HUDEP-2 (cell line): ENCODE measurements around the gene BSN.
A peak's percentile ranks its signal among the peaks of the same experiment; 100 is the strongest.
"Not testable (repeated sequence)": the region's sequence is repeated elsewhere in the genome, so short reads cannot be mapped to it uniquely, and the experiment has no call there.

Source experiments
- DNase-seq, 76 experiments: peaks; one replicate each; lab custom pipeline; 2025; ENCODE audit not compliant: unreplicated experiment in 76 of 76; lab: John Stamatoyannopoulos, UW

BSN gene

DNA sequence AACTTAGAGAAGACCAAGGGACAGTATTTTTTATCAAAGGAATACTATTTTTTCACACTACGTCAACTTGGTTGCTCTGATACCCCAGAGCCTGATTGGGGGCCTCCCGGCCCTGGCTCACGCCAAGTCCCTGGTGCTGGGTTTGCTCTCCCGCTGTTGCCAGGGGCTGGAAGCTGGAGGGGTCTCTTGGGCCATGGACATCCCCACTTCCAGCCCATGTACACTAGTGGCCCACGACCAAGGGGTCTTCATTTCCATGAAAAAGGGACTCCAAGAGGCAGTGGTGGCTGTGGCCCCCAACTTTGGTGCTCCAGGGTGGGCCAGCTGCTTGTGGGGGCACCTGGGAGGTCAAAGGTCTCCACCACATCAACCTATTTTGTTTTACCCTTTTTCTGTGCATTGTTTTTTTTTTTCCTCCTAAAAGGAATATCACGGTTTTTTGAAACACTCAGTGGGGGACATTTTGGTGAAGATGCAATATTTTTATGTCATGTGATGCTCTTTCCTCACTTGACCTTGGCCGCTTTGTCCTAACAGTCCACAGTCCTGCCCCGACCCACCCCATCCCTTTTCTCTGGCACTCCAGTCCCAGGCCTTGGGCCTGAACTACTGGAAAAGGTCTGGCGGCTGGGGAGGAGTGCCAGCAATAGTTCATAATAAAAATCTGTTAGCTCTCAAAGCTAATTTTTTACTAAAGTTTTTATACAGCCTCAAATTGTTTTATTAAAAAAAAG, 20.3 kb upstream of the BSN start:
- DNase-seq: no peak

DNA sequence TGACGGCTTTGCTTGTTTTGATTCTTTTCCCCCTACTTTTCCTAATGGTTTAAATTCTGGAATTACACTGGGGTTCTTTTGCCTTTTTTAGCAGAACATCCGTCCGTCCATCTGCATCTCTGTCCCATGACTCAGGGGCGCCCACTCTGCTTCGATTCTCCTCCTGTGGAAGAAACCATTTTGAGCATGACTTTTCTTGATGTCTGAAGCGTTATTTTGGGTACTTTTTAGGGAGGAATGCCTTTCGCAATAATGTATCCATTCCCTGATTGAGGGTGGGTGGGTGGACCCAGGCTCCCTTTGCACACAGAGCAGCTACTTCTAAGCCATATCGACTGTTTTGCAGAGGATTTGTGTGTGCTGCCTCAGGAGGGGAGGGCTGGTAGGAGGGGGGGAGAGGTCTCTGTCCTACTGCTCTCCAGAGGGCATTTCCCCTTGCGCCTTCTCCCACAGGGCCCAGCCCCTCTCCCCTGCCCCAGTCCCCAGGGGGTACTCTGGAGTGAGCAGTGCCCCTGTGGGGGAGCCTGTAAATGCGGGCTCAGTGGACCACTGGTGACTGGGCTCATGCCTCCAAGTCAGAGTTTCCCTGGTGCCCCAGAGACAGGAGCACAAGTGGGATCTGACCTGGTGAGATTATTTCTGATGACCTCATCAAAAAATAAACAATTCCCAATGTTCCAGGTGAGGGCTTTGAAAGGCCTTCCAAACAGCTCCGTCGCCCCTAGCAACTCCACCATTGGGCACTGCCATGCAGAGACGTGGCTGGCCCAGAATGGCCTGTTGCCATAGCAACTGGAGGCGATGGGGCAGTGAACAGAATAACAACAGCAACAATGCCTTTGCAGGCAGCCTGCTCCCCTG, 19.5 kb upstream of the BSN start:
- DNase-seq: no peak

DNA sequence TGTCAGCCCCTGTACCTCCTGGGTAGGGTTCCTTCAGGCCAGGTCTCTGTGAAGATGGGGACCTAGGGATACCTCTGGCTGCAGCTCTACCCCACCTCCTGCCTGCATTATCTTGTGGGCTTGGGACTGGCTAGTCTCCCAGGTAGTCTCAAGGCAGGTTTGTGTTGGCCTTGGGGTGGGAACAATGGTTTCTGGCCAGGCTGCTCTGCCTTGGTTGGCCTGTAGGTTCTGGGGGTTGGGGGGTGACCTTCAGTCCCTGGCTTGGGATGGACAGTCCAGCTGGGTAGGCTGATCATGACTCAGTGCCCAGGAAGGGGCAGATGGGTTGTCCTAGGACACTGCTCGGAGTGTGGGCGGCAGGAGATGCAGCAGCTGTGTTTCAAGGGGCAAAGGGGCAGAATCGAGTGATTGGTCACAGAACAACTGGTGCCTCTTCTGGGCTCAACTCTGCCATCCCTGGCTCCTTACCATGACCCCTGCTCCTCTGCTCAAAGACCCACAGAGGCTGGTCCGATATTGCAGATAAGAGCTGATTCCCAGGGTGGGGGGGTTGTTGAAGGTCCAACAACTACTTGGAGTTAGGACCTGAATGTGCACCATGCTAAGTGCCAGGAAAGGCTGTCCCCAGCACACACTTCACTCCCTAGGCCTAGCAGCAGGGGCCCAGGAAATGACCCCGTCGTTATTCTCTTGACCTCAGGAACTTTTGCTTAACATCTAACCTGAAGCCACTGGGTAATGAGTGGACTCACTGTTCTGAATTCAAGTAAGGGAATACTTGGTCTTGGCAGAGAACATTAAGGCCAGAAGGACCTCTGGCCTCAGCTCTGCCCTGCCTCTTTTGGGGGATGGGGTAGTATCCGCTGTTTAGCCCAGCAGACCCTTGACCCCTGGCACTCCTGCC, 18.1 kb upstream of the BSN start:
- no peak for DNase-seq

DNA sequence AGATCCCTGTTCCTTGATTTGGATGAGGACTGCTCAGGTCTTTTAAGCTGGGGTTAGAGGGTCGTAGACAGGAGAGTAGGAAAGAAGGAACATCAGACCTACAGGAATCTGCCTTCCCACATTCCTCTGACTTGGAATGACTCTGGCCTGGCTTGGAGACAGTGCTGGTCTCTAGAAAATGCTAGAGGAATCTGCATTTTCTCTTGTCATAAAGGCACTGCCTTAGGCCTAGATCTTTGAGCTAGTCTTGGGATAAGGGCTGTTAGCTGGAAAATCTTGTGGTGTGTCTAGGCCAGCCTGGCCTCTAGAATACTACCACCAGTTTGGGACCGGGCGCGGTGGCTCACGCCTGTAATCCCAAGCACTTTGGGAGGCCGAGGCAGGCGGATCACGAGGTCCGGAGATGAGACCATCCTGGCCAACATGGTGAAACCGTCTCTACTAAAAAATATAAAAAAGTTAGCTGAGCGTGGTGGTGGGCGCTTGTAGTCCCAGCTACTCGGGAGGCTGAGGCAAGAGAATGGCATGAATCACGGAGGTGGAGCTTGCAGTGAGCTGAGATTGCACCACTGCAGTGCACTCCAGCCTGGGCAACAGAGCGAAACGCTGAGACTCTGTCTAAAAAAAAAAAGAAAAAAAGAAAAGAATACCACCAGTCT, 17.3 kb upstream of the BSN start:
- no peak for DNase-seq

DNA sequence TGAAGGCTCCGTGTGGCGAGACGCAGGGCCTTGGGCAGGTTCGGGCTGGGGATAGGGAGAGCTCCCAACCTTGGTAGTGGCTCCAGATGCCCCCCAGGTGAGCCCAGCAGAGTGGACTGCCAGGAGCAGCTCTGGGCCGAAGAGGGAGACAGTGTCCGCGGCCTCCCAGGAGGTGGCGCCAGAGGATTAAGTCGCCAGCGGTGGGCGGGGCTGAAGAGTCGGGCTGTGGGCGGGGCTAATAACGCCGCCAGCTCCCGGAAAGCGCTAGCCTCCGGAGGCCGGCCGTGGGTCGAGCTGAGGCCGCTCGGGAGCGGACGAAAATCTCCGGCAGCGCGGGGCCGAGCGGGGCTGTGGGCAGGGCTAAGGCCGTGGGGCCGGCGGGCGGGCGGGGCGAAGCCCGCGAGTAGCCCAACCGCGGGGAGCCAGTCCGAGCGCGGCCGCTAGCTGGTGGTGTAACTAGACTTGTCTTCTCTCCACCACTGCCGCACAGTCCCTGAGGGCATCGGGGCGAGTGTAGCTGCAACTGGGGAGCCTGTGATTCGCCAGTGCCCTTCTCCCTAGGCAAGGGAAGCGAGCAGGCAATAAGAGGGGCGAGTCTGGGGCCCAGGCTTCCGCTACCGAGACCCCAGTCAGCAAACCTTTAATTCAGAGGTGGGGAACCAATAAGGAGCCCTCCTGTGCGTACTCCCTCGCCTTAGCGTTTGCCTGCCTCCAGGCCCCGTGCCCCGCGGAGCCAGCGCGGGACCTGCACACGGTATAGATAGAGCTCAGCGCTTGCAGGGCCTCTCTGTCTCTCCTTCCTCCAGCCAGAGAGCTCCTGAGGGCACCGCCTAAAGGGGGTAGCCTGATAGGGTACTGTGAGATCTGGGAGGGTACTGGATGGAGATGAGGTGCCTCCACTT, 14.4 kb upstream of the BSN start:
- DNase-seq: peak in 75 of 76 experiments; percentile 29 to 94 (median 86)

DNA sequence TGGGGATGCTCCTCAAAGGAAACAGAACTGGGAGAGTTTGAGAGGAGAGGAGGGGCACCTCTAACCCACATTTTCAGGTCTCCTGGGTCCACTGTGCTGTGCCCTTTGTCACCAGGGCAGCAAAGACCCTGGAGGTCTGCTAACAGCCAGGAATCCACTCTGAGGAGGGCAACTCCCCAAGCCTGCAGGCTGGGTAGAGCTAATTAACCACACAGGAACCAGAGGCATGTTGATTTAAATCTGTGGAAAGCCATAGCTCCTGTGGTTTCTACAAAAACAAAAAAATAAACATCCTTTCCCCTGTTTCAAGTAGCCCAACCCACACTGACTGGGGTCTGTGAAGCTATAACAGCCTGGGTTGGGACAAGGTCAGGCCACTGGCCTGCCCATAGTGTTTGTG, 2.2 kb upstream of the BSN start:
- no peak for DNase-seq

DNA sequence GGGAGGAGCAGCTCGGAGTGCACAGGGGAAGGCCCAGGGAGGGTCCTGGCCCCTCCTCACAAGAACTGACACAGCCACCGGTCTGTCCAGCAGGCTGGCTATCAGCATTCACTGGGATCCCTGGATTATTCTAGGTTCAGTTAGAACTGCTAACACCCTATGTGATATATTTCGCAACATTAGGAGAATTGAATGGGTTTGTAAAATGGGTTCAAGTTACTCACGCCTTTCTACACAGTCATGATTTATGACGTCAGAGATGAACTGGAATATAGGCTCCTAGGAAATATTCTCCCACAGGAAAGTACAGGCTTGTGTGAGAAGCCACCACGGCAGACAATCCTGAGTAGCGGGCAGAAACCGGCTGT, 969 bp upstream of the BSN start:
- no peak for DNase-seq

DNA sequence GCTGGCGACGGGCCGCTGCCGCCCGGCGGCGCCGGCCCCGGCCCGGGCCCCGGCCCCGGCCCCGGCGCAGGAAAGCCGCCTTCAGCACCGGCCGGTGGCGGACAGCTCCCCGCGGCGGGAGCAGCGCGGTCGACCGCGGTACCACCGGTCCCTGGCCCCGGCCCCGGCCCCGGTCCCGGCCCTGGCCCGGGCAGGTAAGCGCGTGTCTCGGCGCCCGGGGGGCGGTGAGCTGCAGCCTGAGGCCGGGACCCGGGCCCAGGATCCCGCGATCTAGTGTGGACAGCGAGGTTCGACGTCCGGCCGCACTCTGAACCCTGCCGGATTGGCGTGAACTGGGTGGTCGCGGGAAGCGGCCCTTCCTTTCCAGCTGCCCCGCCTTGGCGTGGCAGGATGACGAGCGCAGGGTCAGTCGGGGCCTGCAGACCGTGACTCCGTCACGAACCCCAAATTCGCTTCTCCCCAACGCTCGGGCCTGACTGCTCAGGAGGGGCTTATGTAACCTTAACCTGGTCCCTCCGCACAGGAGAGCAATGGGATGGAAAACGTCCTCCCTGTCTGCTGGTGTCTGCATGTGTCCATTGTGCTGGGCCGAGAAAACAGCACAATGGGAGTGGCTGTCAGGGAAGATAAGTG, 472 bp downstream of the BSN start:
- peak in 32 of 76 experiments; percentile 17 to 61 (median 49) for DNase-seq

DNA sequence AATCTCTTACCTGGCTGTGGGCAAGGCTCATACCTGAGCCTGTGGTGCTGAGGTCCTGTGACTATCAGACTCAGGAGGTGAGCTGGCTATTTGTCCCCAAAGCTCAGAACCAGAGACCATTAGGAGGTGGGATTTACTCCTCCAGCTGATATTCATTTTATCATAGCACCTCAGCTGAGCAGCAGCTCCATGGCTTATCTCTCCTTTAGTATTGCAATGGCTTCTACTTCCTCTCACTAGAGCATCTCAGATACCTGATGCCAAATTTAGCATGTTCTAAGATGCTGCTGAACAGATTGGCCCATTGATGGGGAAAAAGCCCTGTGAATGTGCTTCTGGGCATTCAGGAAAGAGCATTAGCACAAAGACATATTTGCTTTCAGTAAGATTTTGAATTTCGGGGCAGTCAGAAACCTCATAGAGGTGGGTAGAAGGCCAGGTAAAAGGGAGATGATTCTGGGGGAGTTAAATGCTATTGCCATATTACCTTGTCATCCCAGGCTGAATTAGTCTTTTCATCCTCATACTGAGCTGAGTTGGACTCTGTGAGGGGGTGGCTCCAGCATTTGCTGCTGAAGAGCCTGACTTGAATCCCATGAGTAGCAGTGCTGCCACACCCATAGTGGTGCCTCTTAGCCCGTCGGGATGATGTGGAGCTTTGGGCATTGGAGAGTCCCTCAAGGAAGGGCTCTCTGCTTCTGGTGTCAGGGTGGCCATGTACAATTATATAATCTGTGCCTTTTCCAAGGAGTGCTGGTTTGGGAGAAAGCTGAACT, 2.4 kb downstream of the BSN start:
- no peak for DNase-seq

DNA sequence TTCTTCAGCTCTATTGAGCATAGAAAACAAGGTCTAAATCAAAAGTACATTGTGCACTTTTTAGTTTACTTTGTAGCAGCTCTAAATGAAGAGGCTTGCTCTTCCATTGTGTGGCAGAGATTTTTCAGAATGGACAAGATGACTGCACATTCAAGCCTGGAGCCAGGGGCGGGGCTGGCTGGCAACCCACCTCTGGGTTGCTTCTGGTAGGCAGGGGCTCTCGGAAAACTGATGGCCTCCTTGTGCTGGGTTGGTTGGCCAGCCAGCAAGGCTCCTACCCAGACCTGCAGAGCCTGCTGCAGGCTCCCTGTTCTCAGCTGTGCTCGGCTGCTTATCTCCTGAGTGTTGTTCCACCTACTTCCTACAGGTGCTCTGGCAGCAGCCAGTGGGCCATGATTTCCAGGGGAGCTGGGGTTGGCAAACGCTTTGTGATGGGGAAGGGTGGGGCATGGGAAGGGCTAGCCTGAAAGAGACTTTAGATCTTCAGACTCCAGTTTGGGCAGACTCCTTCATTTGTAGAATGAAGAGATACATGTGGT, 8.8 kb downstream of the BSN start:
- no peak for DNase-seq

DNA sequence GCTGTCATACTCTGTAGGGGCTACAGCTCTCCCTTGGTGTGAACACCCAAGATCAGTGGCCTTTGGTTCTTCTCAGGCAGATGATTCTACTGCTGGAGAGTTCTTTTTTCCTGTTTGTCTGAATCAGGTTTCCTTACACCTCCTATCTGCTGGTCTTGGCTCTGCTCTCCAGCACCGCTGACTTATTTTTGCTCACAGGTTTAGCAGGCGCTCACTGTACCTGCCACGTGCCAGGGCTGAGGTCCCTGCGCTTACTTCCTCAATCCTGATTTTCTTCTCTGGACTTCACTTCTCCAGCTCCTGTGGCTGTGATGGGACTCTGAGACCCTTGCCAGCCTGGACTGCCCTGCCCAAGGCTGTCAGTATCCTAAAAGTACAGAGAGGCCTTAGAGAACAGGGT, 9.5 kb downstream of the BSN start:
- no peak for DNase-seq

DNA sequence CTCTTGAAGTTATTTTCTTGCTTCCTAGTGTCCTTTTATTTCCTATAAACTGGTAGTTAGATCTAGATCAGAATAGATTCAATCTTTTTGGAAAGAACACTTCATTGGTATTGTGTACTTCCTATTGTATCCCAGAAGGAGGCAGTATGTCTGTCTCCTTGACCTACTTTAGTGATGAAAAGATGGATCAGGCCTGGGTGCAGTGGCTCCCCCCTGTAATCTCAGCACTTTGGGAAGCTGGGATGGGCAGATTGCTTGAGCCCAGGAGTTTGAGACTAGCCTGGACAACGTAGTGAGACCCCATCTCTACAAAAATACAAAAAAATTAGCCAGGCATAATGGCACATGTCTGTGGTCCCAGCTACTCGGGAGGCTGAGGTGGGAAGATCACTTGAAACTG, 12.0 kb downstream of the BSN start:
- no peak for DNase-seq

DNA sequence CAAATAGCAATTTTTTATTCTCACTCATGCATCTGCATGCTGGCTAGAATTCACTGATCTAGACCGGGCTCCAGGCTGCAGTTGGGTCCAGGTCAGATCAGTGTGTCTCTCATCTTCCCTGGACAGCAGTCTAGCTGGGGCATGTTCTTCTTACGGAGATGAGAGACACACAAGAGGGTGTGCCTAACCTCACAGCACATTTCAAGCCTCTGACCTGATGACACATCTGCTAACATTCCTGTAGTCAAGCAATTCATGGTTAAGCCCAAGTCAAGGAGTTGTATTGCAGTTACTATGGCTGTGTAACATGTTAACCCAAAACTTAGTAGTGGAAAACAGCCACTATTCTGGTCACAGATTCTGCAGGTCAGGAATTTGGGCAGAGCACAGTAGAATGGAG, 13.1 kb downstream of the BSN start:
- no peak for DNase-seq

DNA sequence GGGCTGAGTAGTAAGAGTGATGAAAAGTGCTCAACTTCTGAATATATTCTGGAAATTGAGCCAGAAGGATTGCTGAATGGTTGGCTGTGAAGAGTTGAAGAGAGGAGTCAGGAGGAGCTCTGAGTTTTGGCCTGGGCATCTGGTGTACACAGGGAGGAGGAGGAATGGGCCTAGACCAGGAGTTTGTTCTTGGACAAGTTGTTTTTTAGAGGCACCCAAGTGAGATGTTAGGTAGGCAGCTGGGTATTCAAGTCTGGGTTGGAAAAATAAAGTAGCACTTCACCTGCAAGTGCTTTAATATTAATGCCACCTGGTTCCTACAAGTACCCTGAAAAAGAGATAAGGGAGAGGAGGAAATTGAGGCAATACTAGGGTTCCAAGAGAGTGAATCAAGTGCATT, 14.7 kb downstream of the BSN start:
- DNase-seq: no peak

DNA sequence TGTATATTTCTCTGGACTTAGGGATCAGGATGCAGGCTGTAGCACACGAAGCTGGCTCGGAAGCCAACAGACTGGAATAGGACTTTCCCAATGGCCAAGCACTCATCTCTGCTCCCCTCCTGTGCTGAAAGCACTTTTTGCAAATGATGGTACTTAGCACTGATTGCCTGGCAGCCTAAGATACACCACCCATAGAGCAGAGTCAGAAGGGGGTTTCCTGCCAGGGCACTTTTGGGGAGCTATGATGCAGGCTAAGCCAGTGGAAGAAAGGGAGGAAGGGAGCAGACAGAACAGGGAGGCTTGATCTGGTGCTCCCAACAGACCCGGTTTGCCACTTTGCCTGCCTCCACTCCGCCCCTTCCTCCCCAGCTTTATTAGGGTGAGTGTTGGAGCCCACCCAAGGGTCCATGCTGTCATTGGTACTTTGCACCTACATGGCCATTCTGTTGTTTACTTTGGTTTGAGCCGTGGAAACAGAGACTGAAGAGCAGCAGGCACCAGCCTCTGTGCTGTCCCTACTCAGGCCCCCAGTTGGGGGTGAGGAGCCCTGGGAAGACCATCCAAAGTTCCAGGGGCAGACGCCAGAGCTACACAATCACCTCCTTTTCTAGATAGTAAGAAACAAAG, 15.9 kb downstream of the BSN start:
- no peak for DNase-seq

DNA sequence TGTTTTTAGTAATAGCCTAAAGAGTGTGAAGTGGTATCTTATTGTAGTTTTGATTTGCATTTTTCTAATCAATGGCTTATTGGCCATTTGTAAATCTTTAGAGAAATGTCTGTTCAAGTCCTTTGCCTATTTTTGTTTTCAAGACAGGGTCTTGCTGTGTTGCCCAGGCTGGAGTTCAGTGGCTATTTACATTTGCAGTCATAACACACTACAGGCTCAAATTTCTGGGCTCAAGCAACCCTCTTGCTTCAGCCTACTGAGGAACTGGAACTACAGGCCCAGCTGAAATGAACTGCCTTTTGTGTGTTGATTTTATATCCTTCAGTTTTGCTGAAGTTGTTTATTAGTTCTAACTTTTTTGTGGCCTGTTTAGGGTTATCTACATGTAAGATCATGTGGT, 27.9 kb downstream of the BSN start:
- DNase-seq: no peak

DNA sequence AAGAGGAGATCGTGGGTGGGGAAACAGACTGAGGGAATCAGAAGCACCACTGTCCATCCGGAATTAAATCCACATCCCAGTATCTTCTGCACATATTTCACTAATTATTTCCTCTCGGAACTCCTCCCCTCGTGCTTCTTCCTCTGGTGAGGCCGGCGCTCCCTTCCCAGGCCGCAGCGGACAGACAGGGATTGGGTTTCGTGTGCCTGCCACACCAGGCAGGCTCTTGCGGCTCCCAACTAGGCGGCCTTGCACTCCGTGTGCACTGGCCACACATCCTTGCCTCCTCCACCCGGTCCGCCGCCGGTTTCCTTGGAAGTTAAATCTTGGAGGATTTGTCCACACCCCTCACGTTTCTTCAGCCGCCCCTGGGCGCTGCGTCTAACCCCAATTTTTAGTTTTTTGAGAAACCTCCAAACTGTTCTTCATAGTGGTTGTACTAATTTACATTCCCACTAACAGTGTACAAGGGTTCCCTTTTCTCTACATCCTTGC, 31.0 kb downstream of the BSN start:
- not testable (repeated sequence) for DNase-seq

DNA sequence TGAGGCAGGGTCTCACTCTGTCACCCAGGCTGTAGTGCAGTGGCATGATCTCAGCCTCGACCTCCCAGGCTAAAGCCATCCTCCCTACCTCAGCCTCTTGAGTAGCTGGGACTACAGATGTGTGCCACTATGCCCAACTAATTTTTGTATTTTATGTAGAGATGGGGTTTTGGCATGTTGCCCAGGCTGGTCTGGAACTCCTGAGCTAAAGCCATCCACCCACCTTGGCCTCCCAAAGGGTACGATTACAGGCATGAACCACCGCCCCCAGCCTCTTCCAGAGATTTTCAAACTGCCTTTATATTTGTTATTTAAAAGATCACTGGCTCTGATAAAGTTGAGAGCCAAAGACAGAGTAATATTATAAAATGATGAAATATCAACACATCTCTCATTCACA, 37.3 kb downstream of the BSN start:
- DNase-seq: no peak
